K562 (cell line): ENCODE results near the gene TOR1B. TPM values are rescaled to one million over a fixed set of nuclear protein-coding genes. Genes with fewer than 3 reads are reported as not detected.

ENCODE experiments used
- ATAC-seq: fragments of 200-7000 bp; cut with Tn5 transposase; 3 replicates; pipeline ENCODE4 v1.9.1; 2020; ENCODE audit warnings: moderate library complexity
- BruUV-seq: library from RNA; stranded (reverse); fragments of 400-500 nt; replicated peaks from 2 replicates; lab custom pipeline; 2021; lab: Mats Ljungman, UMichigan
- CTCF ChIA-PET: fragments of 300-600 bp; formaldehyde crosslinking; extraction: SDS; loops from one replicate; lab custom pipeline; 2021; ENCODE audit warnings: low intra/inter-chr PET ratio; lab: Yijun Ruan, JAX
- POLR2A ChIA-PET: fragments of 300-600, 350-650 bp; sonication (Branson Sonifier 250); formaldehyde crosslinking; extraction: SDS; loops from one replicate; lab custom pipeline; 2021; ENCODE audit warnings: antibody characterized with exemption, inconsistent platforms; lab: Yijun Ruan, JAX
- DNase-seq, 4 experiments: peaks; one replicate each; pipeline versions ENCODE4 v3.0.0 to v3.0.0-alpha.2; 2011 to 2018; ENCODE audit warnings: low spot score in 3 of 4, mixed read lengths in 3 of 4; ENCODE audit errors: extremely low read depth in 1 of 4
- FAIRE-seq: peaks from 2 replicates; lab custom pipeline; 2011; peaks lifted over from hg19 to GRCh38; lab: Jason Lieb, UNC
- H2AFZ ChIP-seq: 2 replicates; pipeline ENCODE4 v1.6.0; 2011; ENCODE audit warnings: low read depth, low read length, control low read depth, inconsistent platforms
- H3K27ac ChIP-seq: fragments of 200-600 bp; 3 replicates; pipeline ENCODE4 v1.8.0; 2011; ENCODE audit warnings: low read depth, mild to moderate bottlenecking, control low read depth, inconsistent platforms, low read length, moderate library complexity, mixed read lengths; ENCODE audit errors: extremely low read depth
- H3K27me3 ChIP-seq, 2 experiments: fragments of 300-600 bp in 1 of 2; 2 replicates in 1 of 2; 3 replicates in 1 of 2; pipeline versions ENCODE4 v1.6.0 to v1.8.0; 2011; ENCODE audit warnings: inconsistent platforms in 2 of 2, low read length in 2 of 2, mild to moderate bottlenecking in 1 of 2, mixed read lengths in 1 of 2, moderate library complexity in 1 of 2; ENCODE audit not compliant: control insufficient read depth in 2 of 2, insufficient read depth in 2 of 2
- H3K36me3 ChIP-seq: fragments of 300-600 bp; 3 replicates; pipeline ENCODE4 v1.8.0; 2011; ENCODE audit warnings: mild to moderate bottlenecking, low read length, inconsistent platforms; ENCODE audit not compliant: control insufficient read depth, insufficient read depth
- H3K4me1 ChIP-seq, 2 experiments: fragments of 200-600 bp in 1 of 2; replicated peaks in 1 of 2; 2 replicates in 1 of 2; 3 replicates in 1 of 2; pipeline versions ENCODE4 v1.5.1 to v1.8.0; 2011; ENCODE audit warnings: inconsistent platforms in 2 of 2, low read length in 2 of 2, mild to moderate bottlenecking in 1 of 2, mixed read lengths in 1 of 2, moderate library complexity in 1 of 2; ENCODE audit not compliant: control insufficient read depth in 2 of 2, insufficient read depth in 2 of 2
- H3K4me2 ChIP-seq: 2 replicates; pipeline ENCODE4 v1.6.1; 2011; ENCODE audit warnings: low read length, control low read depth, inconsistent platforms, mixed read lengths; ENCODE audit not compliant: insufficient read depth
- H3K4me3 ChIP-seq: fragments of 200-600 bp; sonication (generic), shearing (Covaris generic); 2 replicates; pipeline ENCODE4 v1.5.1; 2016; ENCODE audit warnings: control low read depth, inconsistent platforms
- H3K79me2 ChIP-seq: fragments of 200-600 bp; 3 replicates; pipeline ENCODE4 v1.8.0; 2011; ENCODE audit warnings: low read length, inconsistent platforms; ENCODE audit not compliant: control insufficient read depth, insufficient read depth
- H3K9ac ChIP-seq, 2 experiments: 2 replicates each; pipeline versions ENCODE4 v1.6.0 to v1.6.1; 2011; ENCODE audit warnings: low read depth in 2 of 2, low read length in 2 of 2, control low read depth in 1 of 2, inconsistent platforms in 1 of 2, mild to moderate bottlenecking in 1 of 2, mixed read lengths in 1 of 2; ENCODE audit not compliant: insufficient read depth in 1 of 2
- H3K9me1 ChIP-seq: one replicate; pipeline ENCODE4 v1.6.0; 2011; ENCODE audit warnings: inconsistent platforms, mild to moderate bottlenecking, low read length, moderate library complexity; ENCODE audit not compliant: control insufficient read depth, insufficient read depth
- H3K9me3 ChIP-seq: replicated peaks from 2 replicates; pipeline ENCODE4 v1.5.1; 2011; ENCODE audit warnings: low read depth, low read length, inconsistent platforms; ENCODE audit not compliant: control insufficient read depth, insufficient read depth
- H4K20me1 ChIP-seq: replicated peaks from 2 replicates; pipeline ENCODE4 v1.6.1; 2011; ENCODE audit warnings: low read length, inconsistent platforms, mixed read lengths; ENCODE audit not compliant: control insufficient read depth, insufficient read depth
- CREB1 ChIP-seq, 2 experiments: sonication (generic) in 1 of 2; formaldehyde crosslinking in 1 of 2; IDR thresholded peaks; 2 replicates each; pipeline versions ENCODE4 v1.6.1 to v1.8.0; 2012 to 2022; ENCODE audit warnings: inconsistent platforms in 1 of 2, mild to moderate bottlenecking in 1 of 2, missing genetic modification reagents in 1 of 2, moderate library complexity in 1 of 2
- MAFG ChIP-seq: fragments of 450-650 bp; conservative IDR thresholded peaks from 2 replicates; pipeline ENCODE4 v1.6.1; 2016; ENCODE audit warnings: missing genetic modification characterization, missing compliant biosample characterization
- MIER1 ChIP-seq: fragments of 450-650 bp; IDR thresholded peaks from 2 replicates; pipeline ENCODE4 v1.6.1; 2016; ENCODE audit warnings: antibody characterized with exemption, mild to moderate bottlenecking, low read depth
- POLR2G ChIP-seq: fragments of 200-400 bp; formaldehyde crosslinking; IDR thresholded peaks from 2 replicates; pipeline ENCODE4 v1.6.1; 2017; ENCODE audit warnings: low read depth, mild to moderate bottlenecking, antibody characterized with exemption, low read length, moderate library complexity
- RBFOX2 ChIP-seq: fragments of 200-400 bp; formaldehyde crosslinking; IDR thresholded peaks from 2 replicates; pipeline ENCODE4 v1.6.1; 2017; ENCODE audit warnings: low read depth, mild to moderate bottlenecking, low read length, moderate library complexity
- ZNF121 ChIP-seq: sonication (generic); formaldehyde crosslinking; conservative IDR thresholded peaks from 2 replicates; pipeline ENCODE4 v1.8.0; 2022; ENCODE audit warnings: missing genetic modification reagents
- ZNF444 ChIP-seq: fragments of 250-450 bp; sonication (Bioruptor Pico); IDR thresholded peaks from 2 replicates; pipeline ENCODE4 v1.4.0; 2020; ENCODE audit warnings: mild to moderate bottlenecking, moderate library complexity
- ZNF589 ChIP-seq: fragments of 200-800 bp; sonication (Bioruptor generic); IDR thresholded peaks from 2 replicates; pipeline ENCODE4 v1.6.1; 2016; ENCODE audit warnings: low read depth, missing genetic modification characterization, missing compliant biosample characterization
- WGBS: fragments of 100-300 bp; shearing (Covaris generic); methylation state at CpG from one replicate; pipeline ENCODE4 v1.1.6; 2016; ENCODE audit warnings: low coverage, mixed read lengths; ENCODE audit not compliant: insufficient coverage; ENCODE audit errors: missing lambda C conversion rate; 5-methylcytosine and 5-hydroxymethylcytosine counted together
- in situ Hi-C: fragments of 300-500 bp; cut with MboI; formaldehyde crosslinking; loops from 4 replicates; pipeline ENCODE4 v1.15.0; 2018; ENCODE audit warnings: inconsistent platforms, mixed read lengths
- intact Hi-C: fragments of 100-400 bp; cut with micrococcal nuclease; formaldehyde crosslinking; loops from 2 replicates; pipeline ENCODE4 v1.14.2; 2022
- polyA plus RNA-seq, 8 experiments: library from polyadenylated mRNA; depleted of rRNA in 4 of 8; stranded (reverse) in 5 of 8; unstranded in 3 of 8; fragments of >200 nt; fragmentation: Nextera tagmentation in 2 of 8; fragmentation: Illumina TruSeq in 1 of 8; extraction: Ambion mirVana in 2 of 8; extraction: Trizol in 1 of 8; gene quantifications; 2 replicates each; pipeline versions ENCODE4 v1.2.1 to v1.2.3, GENCODE V29; 2011 to 2014; ENCODE audit warnings: inconsistent platforms in 1 of 8, missing spikeins in 1 of 8
- total RNA-seq, 7 experiments: library from RNA; depleted of rRNA in 6 of 7; stranded (reverse); fragments of >200 nt in 6 of 7; fragmentation: Illumina TruSeq in 2 of 7; extraction: Trizol in 2 of 7; gene quantifications; 2 replicates each; pipeline versions ENCODE4 v1.2.1 to v1.2.3, GENCODE V29; 2011 to 2021; ENCODE audit warnings: low replicate concordance in 1 of 7
- TF ChIP-seq, protein P1 (sequence below): fragments of 450-650 bp; IDR thresholded peaks from 2 replicates; pipeline ENCODE4 v1.6.1; 2018; ENCODE audit not compliant: partially characterized antibody
- TF ChIP-seq, protein P2 (sequence below): fragments of 450-650 bp; formaldehyde crosslinking; IDR thresholded peaks from 2 replicates; pipeline ENCODE4 v1.4.0; 2022; ENCODE audit warnings: mild to moderate bottlenecking, moderate library complexity

TOR1B gene
- total and polyA plus RNA-seq, 9 of the 15 experiments (the other 6 are each of a cell fraction or from before 2014, with no cell fraction given): 4.2 to 36.5 (median 24.6) TPM

DNA sequence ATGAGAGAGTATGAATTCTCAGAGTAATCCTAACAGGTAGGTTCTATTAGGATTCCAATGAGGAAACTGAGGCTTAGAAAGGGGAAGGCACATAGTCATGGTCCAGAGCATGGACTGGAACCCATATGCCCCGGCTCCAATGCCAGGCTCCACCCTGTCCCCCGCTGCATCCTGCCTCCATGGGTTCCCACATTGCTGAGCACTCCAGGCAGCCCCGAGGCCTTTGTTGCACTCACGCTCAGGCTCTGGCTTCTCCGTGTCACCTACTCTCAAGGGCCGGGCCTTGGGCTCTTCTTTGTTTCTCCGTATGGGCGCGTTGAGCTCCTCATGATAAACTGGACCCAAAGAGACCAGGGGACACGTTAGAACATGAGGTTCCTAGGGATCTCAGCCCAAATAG, 26.0 kb downstream of the TOR1B start:
- peaks cover 3% of the 10 kb centered on the region for H3K9me1 ChIP-seq
- no peak overlapping the region for H3K4me2 ChIP-seq
- intact Hi-C loops: no loop called here
- H3K4me1 ChIP-seq: peaks cover 6 to 16% of the 10 kb centered on the region in 2 experiments; a peak in 3 of 5 replicates
- H3K9ac ChIP-seq: no peak overlapping the region
- no peaks in the 10 kb centered on the region for H4K20me1 ChIP-seq
- no peak overlapping the region for H2AFZ ChIP-seq
- WGBS: 91% methylated on average over 10 of the region's 10 CpGs
- no peak for TF ChIP-seq MIER1
- TF ChIP-seq RBFOX2: peak; percentile 60
- TF ChIP-seq POLR2G: peak; percentile 59
- no peak for DNase-seq
- H3K4me3 ChIP-seq: no peak overlapping the region
- in situ Hi-C loops: no loop called here
- no peak for FAIRE-seq
- ChIA-PET POLR2A (interaction anchor here (1.1 to 1.5 kb wide), 3 partner anchors 16 to 29 kb away, joined by 3 to 6 read pairs (median 6); no protein-coding TSS in a partner anchor), CTCF (no interaction called here)
- no peaks in the 10 kb centered on the region for H3K9me3 ChIP-seq
- peaks cover 11% of the 10 kb centered on the region for H3K79me2 ChIP-seq
- no TSS peak for BruUV-seq
- ATAC-seq: no peak
- H3K27me3 ChIP-seq: no peaks in the 10 kb centered on the region
- H3K36me3 ChIP-seq: peaks cover 76% of the 10 kb centered on the region
- no peak overlapping the region for H3K27ac ChIP-seq

DNA sequence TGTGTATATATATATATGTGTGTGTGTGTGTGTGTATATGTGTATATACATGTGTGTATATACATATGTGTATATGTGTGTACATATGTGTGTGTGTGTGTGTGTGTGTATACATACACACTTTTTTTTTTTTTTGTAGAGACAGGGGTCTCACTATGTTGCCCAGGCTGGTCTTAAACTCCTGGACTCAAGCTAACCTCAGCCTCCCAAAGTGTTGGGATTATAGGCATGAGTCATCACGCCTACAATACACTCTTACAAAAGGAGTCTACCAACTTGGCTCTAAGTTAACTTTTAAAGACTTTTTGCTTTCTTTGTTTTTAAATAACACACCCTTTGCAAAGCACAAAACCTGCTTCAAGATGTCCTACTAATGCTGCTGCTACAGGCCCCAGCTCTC, 30.0 kb downstream of the TOR1B start:
- in situ Hi-C loops: no loop called here
- Histone ChIP-seq H3K4me3 (no peak overlapping the region), H4K20me1 (no peaks in the 10 kb centered on the region), H3K9me1 (peaks cover 3% of the 10 kb centered on the region), H3K79me2 (peaks cover 48% of the 10 kb centered on the region), H3K27me3 (no peaks in the 10 kb centered on the region), H3K9ac (no peak overlapping the region), H3K9me3 (no peaks in the 10 kb centered on the region), H3K27ac (no peak overlapping the region), H3K4me2 (no peak overlapping the region), H2AFZ (no peak overlapping the region), H3K4me1 (peaks cover 25 to 30% of the 10 kb centered on the region in 2 experiments), H3K36me3 (peaks cover 71% of the 10 kb centered on the region)
- BruUV-seq: no TSS peak
- intact Hi-C loops: no loop called here
- ChIA-PET POLR2A (interaction anchor here (1.6 kb wide), 1 partner anchor 13 kb away, joined by 3 read pairs; no protein-coding TSS in a partner anchor), CTCF (no interaction called here)
- no peak for FAIRE-seq
- 88% methylated on average over 1 of the region's 1 CpG for WGBS
- no peak for ATAC-seq
- DNase-seq: no peak
- TF ChIP-seq ZNF121 (CRISPR knock-in tag) (peak; percentile 85), ZNF589 (no peak), CREB1 (IDR thresholded peaks at IDR 0.05) (0 out of 2 replicates have a peak, but pooled peaks have one; percentile 19), CREB1 (CRISPR knock-in tag; IDR thresholded peaks at IDR 0.05) (no peak), ZNF444 (CRISPR knock-in tag) (no peak), MAFG (tag) (no peak)
- TF ChIP-seq, protein P1, sequence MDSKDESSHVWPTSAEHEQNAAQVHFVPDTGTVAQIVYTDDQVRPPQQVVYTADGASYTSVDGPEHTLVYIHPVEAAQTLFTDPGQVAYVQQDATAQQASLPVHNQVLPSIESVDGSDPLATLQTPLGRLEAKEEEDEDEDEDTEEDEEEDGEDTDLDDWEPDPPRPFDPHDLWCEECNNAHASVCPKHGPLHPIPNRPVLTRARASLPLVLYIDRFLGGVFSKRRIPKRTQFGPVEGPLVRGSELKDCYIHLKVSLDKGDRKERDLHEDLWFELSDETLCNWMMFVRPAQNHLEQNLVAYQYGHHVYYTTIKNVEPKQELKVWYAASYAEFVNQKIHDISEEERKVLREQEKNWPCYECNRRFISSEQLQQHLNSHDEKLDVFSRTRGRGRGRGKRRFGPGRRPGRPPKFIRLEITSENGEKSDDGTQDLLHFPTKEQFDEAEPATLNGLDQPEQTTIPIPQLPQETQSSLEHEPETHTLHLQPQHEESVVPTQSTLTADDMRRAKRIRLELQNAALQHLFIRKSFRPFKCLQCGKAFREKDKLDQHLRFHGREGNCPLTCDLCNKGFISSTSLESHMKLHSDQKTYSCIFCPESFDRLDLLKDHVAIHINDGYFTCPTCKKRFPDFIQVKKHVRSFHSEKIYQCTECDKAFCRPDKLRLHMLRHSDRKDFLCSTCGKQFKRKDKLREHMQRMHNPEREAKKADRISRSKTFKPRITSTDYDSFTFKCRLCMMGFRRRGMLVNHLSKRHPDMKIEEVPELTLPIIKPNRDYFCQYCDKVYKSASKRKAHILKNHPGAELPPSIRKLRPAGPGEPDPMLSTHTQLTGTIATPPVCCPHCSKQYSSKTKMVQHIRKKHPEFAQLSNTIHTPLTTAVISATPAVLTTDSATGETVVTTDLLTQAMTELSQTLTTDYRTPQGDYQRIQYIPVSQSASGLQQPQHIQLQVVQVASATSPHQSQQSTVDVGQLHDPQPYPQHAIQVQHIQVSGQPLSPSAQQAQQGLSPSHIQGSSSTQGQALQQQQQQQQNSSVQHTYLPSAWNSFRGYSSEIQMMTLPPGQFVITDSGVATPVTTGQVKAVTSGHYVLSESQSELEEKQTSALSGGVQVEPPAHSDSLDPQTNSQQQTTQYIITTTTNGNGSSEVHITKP: no peak
- TF ChIP-seq, protein P2, sequence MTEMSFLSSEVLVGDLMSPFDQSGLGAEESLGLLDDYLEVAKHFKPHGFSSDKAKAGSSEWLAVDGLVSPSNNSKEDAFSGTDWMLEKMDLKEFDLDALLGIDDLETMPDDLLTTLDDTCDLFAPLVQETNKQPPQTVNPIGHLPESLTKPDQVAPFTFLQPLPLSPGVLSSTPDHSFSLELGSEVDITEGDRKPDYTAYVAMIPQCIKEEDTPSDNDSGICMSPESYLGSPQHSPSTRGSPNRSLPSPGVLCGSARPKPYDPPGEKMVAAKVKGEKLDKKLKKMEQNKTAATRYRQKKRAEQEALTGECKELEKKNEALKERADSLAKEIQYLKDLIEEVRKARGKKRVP (CRISPR knock-in tag): no peak
